A549 (cell line): Measurements from ENCODE around the gene PRSS22. TPM values are rescaled to one million over a fixed set of nuclear protein-coding genes. Genes with fewer than 3 reads are reported as not detected.

Experiments used
- ATAC-seq, 2 experiments: fragments of 200-7000 bp in 1 of 2; fragments of >200 bp in 1 of 2; cut with Nextera tagmentation in 1 of 2; cut with Tn5 transposase in 1 of 2; 3 replicates each; pipeline versions ENCODE4 v1.8.0 to v1.9.1; 2018 to 2020; ENCODE audit warnings: mild to moderate bottlenecking in 1 of 2, moderate library complexity in 1 of 2
- CTCF ChIA-PET: fragments of 300-600 bp; sonication (Branson Sonifier 250); formaldehyde crosslinking; extraction: SDS; loops from one replicate; lab custom pipeline; 2021; ENCODE audit warnings: antibody characterized with exemption, inconsistent platforms; lab: Yijun Ruan, JAX
- POLR2A ChIA-PET: fragments of 350-600 bp; formaldehyde crosslinking; extraction: SDS; loops from one replicate; lab custom pipeline; 2021; ENCODE audit warnings: antibody characterized with exemption, inconsistent platforms; lab: Yijun Ruan, JAX
- DNase-seq, 2 experiments: peaks; one replicate each; pipeline versions ENCODE4 v3.0.0 to v3.0.0-alpha.2; 2011 to 2016; ENCODE audit warnings: low read depth in 1 of 2, low spot score in 1 of 2
- FAIRE-seq: peaks from 2 replicates; lab custom pipeline; 2011; peaks lifted over from hg19 to GRCh38; lab: Jason Lieb, UNC
- H3K27ac ChIP-seq, 2 experiments: fragments of >200 bp; sonication (Bioruptor Twin); formaldehyde crosslinking; 3 replicates each; pipeline ENCODE4 v1.5.1; 2016 to 2017
- H3K4me1 ChIP-seq: fragments of >200 bp; sonication (Bioruptor Twin); formaldehyde crosslinking; 3 replicates; pipeline ENCODE4 v1.6.1; 2016
- H3K4me2 ChIP-seq: fragments of >200 bp; sonication (Bioruptor Twin); formaldehyde crosslinking; 3 replicates; pipeline ENCODE4 v1.6.1; 2016
- H3K4me3 ChIP-seq: fragments of >200 bp; sonication (Bioruptor Twin); formaldehyde crosslinking; 3 replicates; pipeline ENCODE4 v1.5.1; 2016
- H3K9me3 ChIP-seq: fragments of >200 bp; sonication (Bioruptor Twin); formaldehyde crosslinking; 3 replicates; pipeline ENCODE4 v1.6.1; 2016
- ATOH8 ChIP-seq: fragments of 250-450 bp; sonication (Bioruptor Pico); IDR thresholded peaks from 2 replicates; pipeline ENCODE4 v1.5.0; 2020; ENCODE audit warnings: low read depth, mild to moderate bottlenecking, moderate library complexity
- CBX8 ChIP-seq: fragments of 200-600 bp; sonication (generic); IDR thresholded peaks from 2 replicates; pipeline ENCODE4 v1.6.1; 2016
- CHD2 ChIP-seq: fragments of 150-350 bp; IDR thresholded peaks from 2 replicates; pipeline ENCODE4 v1.6.1; 2014; ENCODE audit warnings: low read length; ENCODE audit not compliant: partially characterized antibody
- EHF ChIP-seq: fragments of 250-450 bp; sonication (Bioruptor Pico); IDR thresholded peaks from 2 replicates; pipeline ENCODE4 v1.5.0; 2020; ENCODE audit warnings: mild to moderate bottlenecking
- EHMT2 ChIP-seq: fragments of 200-600 bp; sonication (generic); IDR thresholded peaks from 2 replicates; pipeline ENCODE4 v1.6.1; 2016; ENCODE audit warnings: antibody characterized with exemption, low read depth, mild to moderate bottlenecking, moderate library complexity
- ESRRA ChIP-seq: fragments of 150-350 bp; IDR thresholded peaks from 2 replicates; pipeline ENCODE4 v1.6.1; 2014; ENCODE audit warnings: mild to moderate bottlenecking, low read length, borderline replicate concordance
- FOXS1 ChIP-seq: fragments of 250-450 bp; sonication (Bioruptor Pico); IDR thresholded peaks from 2 replicates; pipeline ENCODE4 v1.5.0; 2020; ENCODE audit warnings: mild to moderate bottlenecking, moderate library complexity
- HES2 ChIP-seq: fragments of >200 bp; sonication (Bioruptor Twin); formaldehyde crosslinking; IDR thresholded peaks from 2 replicates; pipeline ENCODE4 v1.6.1; 2016
- HEYL ChIP-seq: fragments of 250-450 bp; sonication (Bioruptor Pico); IDR thresholded peaks from 2 replicates; pipeline ENCODE4 v1.8.0; 2021; ENCODE audit warnings: mild to moderate bottlenecking, moderate library complexity
- HOXA7 ChIP-seq: fragments of 250-450 bp; sonication (Bioruptor Pico); IDR thresholded peaks from 2 replicates; pipeline ENCODE4 v1.5.0; 2020; ENCODE audit warnings: mild to moderate bottlenecking, moderate library complexity
- JUN ChIP-seq, 2 experiments: fragments of >200 bp; sonication (Bioruptor Twin); formaldehyde crosslinking; IDR thresholded peaks; 2 replicates in 1 of 2; 3 replicates in 1 of 2; pipeline ENCODE4 v1.6.1; 2016 to 2017
- JUNB ChIP-seq: fragments of >200 bp; sonication (Bioruptor Twin); formaldehyde crosslinking; IDR thresholded peaks from 2 replicates; pipeline ENCODE4 v1.6.1; 2016
- MAFK ChIP-seq: fragments of 450-650 bp; IDR thresholded peaks from 2 replicates; pipeline ENCODE4 v1.6.1; 2014; ENCODE audit not compliant: partially characterized antibody
- NPAS2 ChIP-seq: fragments of 250-450 bp; sonication (Bioruptor Pico); IDR thresholded peaks from 2 replicates; pipeline ENCODE4 v1.8.0; 2022; ENCODE audit warnings: mild to moderate bottlenecking, moderate library complexity, borderline replicate concordance
- POLR2A ChIP-seq: IDR thresholded peaks from 2 replicates; pipeline ENCODE4 v1.6.1; 2012; ENCODE audit warnings: mild to moderate bottlenecking, low read length
- POLR2AphosphoS2 ChIP-seq: conservative IDR thresholded peaks from 2 replicates; pipeline ENCODE4 v1.6.1; 2012; ENCODE audit warnings: low read length, improper control_type of control experiment, inconsistent platforms
- RCOR1 ChIP-seq: fragments of 150-350 bp; IDR thresholded peaks from 2 replicates; pipeline ENCODE4 v1.6.1; 2014; ENCODE audit warnings: antibody characterized with exemption, low read length, low read depth
- RNF2 ChIP-seq: fragments of 200-600 bp; sonication (generic); IDR thresholded peaks from 2 replicates; pipeline ENCODE4 v1.6.1; 2016; ENCODE audit warnings: low read depth, mild to moderate bottlenecking, antibody characterized with exemption, moderate library complexity, borderline replicate concordance
- TFCP2L1 ChIP-seq: fragments of 250-450 bp; sonication (Bioruptor Pico); IDR thresholded peaks from 2 replicates; pipeline ENCODE4 v1.5.0; 2021; ENCODE audit warnings: mild to moderate bottlenecking
- ZSCAN20 ChIP-seq: fragments of 250-450 bp; sonication (Bioruptor Pico); IDR thresholded peaks from 2 replicates; pipeline ENCODE4 v1.8.0; 2022; ENCODE audit warnings: mild to moderate bottlenecking, moderate library complexity
- WGBS: methylation state at CpG from one replicate; pipeline ENCODE4 v1.1.6; 2017; ENCODE audit errors: missing lambda C conversion rate; 5-methylcytosine and 5-hydroxymethylcytosine counted together
- polyA plus RNA-seq, 4 experiments: library from polyadenylated mRNA; depleted of rRNA in 3 of 4; stranded (reverse); fragments of >200 nt; fragmentation: RNase III in 1 of 4; extraction: RNeasy Plus Mini Kit Qiagen cat#74134 plus additional on column Dnase treatment in 1 of 4; gene quantifications; 2 replicates in 3 of 4; 3 replicates in 1 of 4; pipeline ENCODE4 v1.2.3, GENCODE V29; 2011 to 2017

Gene PRSS22
- polyA plus RNA-seq, 2 of the 4 experiments (the other 2 are of a cell fraction), result 0.10 TPM; not detected in 1

- TF ChIP-seq HEYL (CRISPR knock-in tag) (no peak), MAFK (no peak), HOXA7 (CRISPR knock-in tag) (no peak), RCOR1 (no peak), POLR2AphosphoS2 (no peak), FOXS1 (CRISPR knock-in tag) (no peak), ZSCAN20 (CRISPR knock-in tag) (no peak), JUNB (no peak), ESRRA (no peak)
- peaks cover 26% of the 10 kb centered on the region for H3K9me3 ChIP-seq
- peaks cover under 1% of the 10 kb centered on the region; the same call in 1 of the 3 replicates for H3K4me1 ChIP-seq
- no peak for FAIRE-seq
- POLR2A ChIA-PET, result interaction anchor here (0.5 kb wide), 1 partner anchor 157 kb away, joined by 6 read pairs; no protein-coding TSS in a partner anchor
- H3K27ac ChIP-seq, result no peak overlapping the region
- 55% methylated on average over 3 of the region's 4 CpGs for WGBS
- H3K4me2 ChIP-seq, result no peak overlapping the region
- DNase-seq, result no peak
- no peak for ATAC-seq
- CTCF ChIA-PET, result interaction anchor here (0.5 to 2.5 kb wide), 3 partner anchors 19 to 884 kb away, joined by 3 to 7 read pairs (median 7); no protein-coding TSS in a partner anchor
- H3K4me3 ChIP-seq, result no peak overlapping the region
Observed at GRCh38 chr16:2804728-2805127, 53.2 kb downstream of the PRSS22 start.

- WGBS, result 65% methylated on average over 3 of the region's 3 CpGs
- Histone ChIP-seq H3K27ac (no peak overlapping the region), H3K4me3 (no peak overlapping the region), H3K4me2 (no peak overlapping the region), H3K4me1 (peaks cover 4% of the 10 kb centered on the region; the same call in 1 of the 3 replicates), H3K9me3 (peaks cover 26% of the 10 kb centered on the region)
- ATAC-seq, result no peak
- no peak for TF ChIP-seq POLR2A
- no peak for TF ChIP-seq CBX8
- no peak for TF ChIP-seq EHMT2
- no peak for TF ChIP-seq NPAS2 (CRISPR knock-in tag)
- no peak for TF ChIP-seq JUNB
- TF ChIP-seq CHD2, result no peak
- TF ChIP-seq HES2, result no peak
- TF ChIP-seq JUN (IDR thresholded peaks at IDR 0.05), result no peak
- no peak for TF ChIP-seq EHF (CRISPR knock-in tag)
- TF ChIP-seq ATOH8 (CRISPR knock-in tag), result no peak
- TF ChIP-seq TFCP2L1 (CRISPR knock-in tag), result no peak
- TF ChIP-seq RNF2, result no peak
- no peak for TF ChIP-seq FOXS1 (CRISPR knock-in tag)
- ChIA-PET CTCF (interaction anchor here (1.8 to 2.5 kb wide), 2 partner anchors 20 to 35 kb away, joined by 7 read pairs; no protein-coding TSS in a partner anchor), POLR2A (no interaction called here)
- no peak for FAIRE-seq
- no peak for DNase-seq
Observed at GRCh38 chr16:2803545-2804195, 54.3 kb downstream of the PRSS22 start.

Other genes starting within 250 kb of the PRSS22 start
- gene KCTD5, start 175.6 kb downstream of the PRSS22 start, polyA plus RNA-seq (2011; rRNA removed), result 22.4 and 26.1 TPM in 2 replicates
- gene KCTD5, start 175.6 kb downstream of the PRSS22 start, polyA plus RNA-seq (2017; fragmentation: RNase III; extraction: RNeasy Plus Mini Kit Qiagen cat#74134 plus additional on column Dnase treatment), result 22.8 to 26.3 TPM (median 22.9 TPM) in 3 replicates
- 1.00 and 1.1 TPM in 2 replicates for gene PRSS27, start 137.9 kb downstream of the PRSS22 start, polyA plus RNA-seq (2011; rRNA removed)
- gene PRSS27, start 137.9 kb downstream of the PRSS22 start, polyA plus RNA-seq (2017; fragmentation: RNase III; extraction: RNeasy Plus Mini Kit Qiagen cat#74134 plus additional on column Dnase treatment), result 0.62 to 1.3 TPM (median 1.2 TPM) in 3 replicates
- gene SRRM2, start 105.5 kb downstream of the PRSS22 start, polyA plus RNA-seq (2011; rRNA removed), result 167 and 231 TPM in 2 replicates
- gene SRRM2, start 105.5 kb downstream of the PRSS22 start, polyA plus RNA-seq (2017; fragmentation: RNase III; extraction: RNeasy Plus Mini Kit Qiagen cat#74134 plus additional on column Dnase treatment), result 473 to 527 TPM (median 512 TPM) in 3 replicates
- gene ELOB, start 80.9 kb downstream of the PRSS22 start, polyA plus RNA-seq (2011; rRNA removed), result 136 and 144 TPM in 2 replicates
- gene ELOB, start 80.9 kb downstream of the PRSS22 start, polyA plus RNA-seq (2017; fragmentation: RNase III; extraction: RNeasy Plus Mini Kit Qiagen cat#74134 plus additional on column Dnase treatment), result 414 to 494 TPM (median 469 TPM) in 3 replicates
- not detected in 2 replicates for gene PRSS33, start 70.6 kb downstream of the PRSS22 start, polyA plus RNA-seq (2011; rRNA removed)
- gene PRSS33, start 70.6 kb downstream of the PRSS22 start, polyA plus RNA-seq (2017; fragmentation: RNase III; extraction: RNeasy Plus Mini Kit Qiagen cat#74134 plus additional on column Dnase treatment), result 0.04 to 0.05 TPM in 2 of 3 replicates, not detected in the other
- gene PRSS41, start 59.7 kb downstream of the PRSS22 start, polyA plus RNA-seq (2011; rRNA removed), result not detected in 2 replicates
- gene PRSS41, start 59.7 kb downstream of the PRSS22 start, polyA plus RNA-seq (2017; fragmentation: RNase III; extraction: RNeasy Plus Mini Kit Qiagen cat#74134 plus additional on column Dnase treatment), result not detected in 3 replicates
- gene PRSS21, start 40.9 kb downstream of the PRSS22 start, polyA plus RNA-seq (2011; rRNA removed), result 0.16 and 0.23 TPM in 2 replicates
- 0.08 to 0.12 TPM in 2 of 3 replicates, not detected in the other for gene PRSS21, start 40.9 kb downstream of the PRSS22 start, polyA plus RNA-seq (2017; fragmentation: RNase III; extraction: RNeasy Plus Mini Kit Qiagen cat#74134 plus additional on column Dnase treatment)
- gene ZG16B, start 27.9 kb downstream of the PRSS22 start, polyA plus RNA-seq (2011; rRNA removed), result 0.85 and 0.86 TPM in 2 replicates
- 0.40 to 0.59 TPM (median 0.54 TPM) in 3 replicates for gene ZG16B, start 27.9 kb downstream of the PRSS22 start, polyA plus RNA-seq (2017; fragmentation: RNase III; extraction: RNeasy Plus Mini Kit Qiagen cat#74134 plus additional on column Dnase treatment)
- gene FLYWCH2, start 25.0 kb upstream of the PRSS22 start, polyA plus RNA-seq (2011; rRNA removed), result 22.7 and 23.2 TPM in 2 replicates
- gene FLYWCH2, start 25.0 kb upstream of the PRSS22 start, polyA plus RNA-seq (2017; fragmentation: RNase III; extraction: RNeasy Plus Mini Kit Qiagen cat#74134 plus additional on column Dnase treatment), result 40.1 to 42.1 TPM (median 41.2 TPM) in 3 replicates
- gene FLYWCH1, start 53.8 kb upstream of the PRSS22 start, polyA plus RNA-seq (2011; rRNA removed), result 9.3 and 10.6 TPM in 2 replicates
- gene FLYWCH1, start 53.8 kb upstream of the PRSS22 start, polyA plus RNA-seq (2017; fragmentation: RNase III; extraction: RNeasy Plus Mini Kit Qiagen cat#74134 plus additional on column Dnase treatment), result 20.5 to 22.5 TPM (median 22.3 TPM) in 3 replicates
- 0.28 and 0.35 TPM in 2 replicates for gene KREMEN2, start 106.1 kb upstream of the PRSS22 start, polyA plus RNA-seq (2011; rRNA removed)
- gene KREMEN2, start 106.1 kb upstream of the PRSS22 start, polyA plus RNA-seq (2017; fragmentation: RNase III; extraction: RNeasy Plus Mini Kit Qiagen cat#74134 plus additional on column Dnase treatment), result 1.4 to 1.6 TPM (median 1.5 TPM) in 3 replicates
- gene PAQR4, start 111.2 kb upstream of the PRSS22 start, polyA plus RNA-seq (2011; rRNA removed), result 8.0 and 9.0 TPM in 2 replicates
- gene PAQR4, start 111.2 kb upstream of the PRSS22 start, polyA plus RNA-seq (2017; fragmentation: RNase III; extraction: RNeasy Plus Mini Kit Qiagen cat#74134 plus additional on column Dnase treatment), result 17.5 to 18.6 TPM (median 18.5 TPM) in 3 replicates
- gene PKMYT1, start 122.3 kb upstream of the PRSS22 start, polyA plus RNA-seq (2011; rRNA removed), result 8.4 and 10.5 TPM in 2 replicates
- 50.5 to 55.2 TPM (median 52.5 TPM) in 3 replicates for gene PKMYT1, start 122.3 kb upstream of the PRSS22 start, polyA plus RNA-seq (2017; fragmentation: RNase III; extraction: RNeasy Plus Mini Kit Qiagen cat#74134 plus additional on column Dnase treatment)
- gene CLDN9, start 154.8 kb upstream of the PRSS22 start, polyA plus RNA-seq (2011; rRNA removed), result 0.03 and 0.12 TPM in 2 replicates
- 0.06 to 0.16 TPM (median 0.12 TPM) in 3 replicates for gene CLDN9, start 154.8 kb upstream of the PRSS22 start, polyA plus RNA-seq (2017; fragmentation: RNase III; extraction: RNeasy Plus Mini Kit Qiagen cat#74134 plus additional on column Dnase treatment)
- 0.11 TPM in 1 of 2 replicates, not detected in the other for gene CLDN6, start 160.0 kb upstream of the PRSS22 start, polyA plus RNA-seq (2011; rRNA removed)
- gene CLDN6, start 160.0 kb upstream of the PRSS22 start, polyA plus RNA-seq (2017; fragmentation: RNase III; extraction: RNeasy Plus Mini Kit Qiagen cat#74134 plus additional on column Dnase treatment), result 0.13 to 0.25 TPM (median 0.20 TPM) in 3 replicates
- 89.0 and 111 TPM in 2 replicates for gene TNFRSF12A, start 162.2 kb upstream of the PRSS22 start, polyA plus RNA-seq (2011; rRNA removed)
- gene TNFRSF12A, start 162.2 kb upstream of the PRSS22 start, polyA plus RNA-seq (2017; fragmentation: RNase III; extraction: RNeasy Plus Mini Kit Qiagen cat#74134 plus additional on column Dnase treatment), result 295 to 325 TPM (median 314 TPM) in 3 replicates
- 46.4 and 60.3 TPM in 2 replicates for gene HCFC1R1, start 165.8 kb upstream of the PRSS22 start, polyA plus RNA-seq (2011; rRNA removed)
- 131 to 199 TPM (median 179 TPM) in 3 replicates for gene HCFC1R1, start 165.8 kb upstream of the PRSS22 start, polyA plus RNA-seq (2017; fragmentation: RNase III; extraction: RNeasy Plus Mini Kit Qiagen cat#74134 plus additional on column Dnase treatment)
- 31.8 and 32.5 TPM in 2 replicates for gene THOC6, start 165.9 kb upstream of the PRSS22 start, polyA plus RNA-seq (2011; rRNA removed)
- 48.7 to 56.5 TPM (median 53.2 TPM) in 3 replicates for gene THOC6, start 165.9 kb upstream of the PRSS22 start, polyA plus RNA-seq (2017; fragmentation: RNase III; extraction: RNeasy Plus Mini Kit Qiagen cat#74134 plus additional on column Dnase treatment)
- not detected in 2 replicates for gene BICDL2, start 178.8 kb upstream of the PRSS22 start, polyA plus RNA-seq (2011; rRNA removed)
- not detected in 3 replicates for gene BICDL2, start 178.8 kb upstream of the PRSS22 start, polyA plus RNA-seq (2017; fragmentation: RNase III; extraction: RNeasy Plus Mini Kit Qiagen cat#74134 plus additional on column Dnase treatment)
- gene MMP25, start 188.4 kb upstream of the PRSS22 start, polyA plus RNA-seq (2011; rRNA removed), result 0.03 and 0.04 TPM in 2 replicates
- gene MMP25, start 188.4 kb upstream of the PRSS22 start, polyA plus RNA-seq (2017; fragmentation: RNase III; extraction: RNeasy Plus Mini Kit Qiagen cat#74134 plus additional on column Dnase treatment), result 0.25 to 0.31 TPM (median 0.25 TPM) in 3 replicates
- 8.9 and 12.4 TPM in 2 replicates for gene IL32, start 207.5 kb upstream of the PRSS22 start, polyA plus RNA-seq (2011; rRNA removed)
- gene IL32, start 207.5 kb upstream of the PRSS22 start, polyA plus RNA-seq (2017; fragmentation: RNase III; extraction: RNeasy Plus Mini Kit Qiagen cat#74134 plus additional on column Dnase treatment), result 18.8 to 32.0 TPM (median 20.2 TPM) in 3 replicates
- 0.08 and 0.09 TPM in 2 replicates for gene ZSCAN10, start 241.1 kb upstream of the PRSS22 start, polyA plus RNA-seq (2011; rRNA removed)
- gene ZSCAN10, start 241.1 kb upstream of the PRSS22 start, polyA plus RNA-seq (2017; fragmentation: RNase III; extraction: RNeasy Plus Mini Kit Qiagen cat#74134 plus additional on column Dnase treatment), result not detected in 3 replicates